HepG2 (cell line): Measurements from ENCODE around the gene RAI14. TPM values are rescaled to one million over a fixed set of nuclear protein-coding genes. Genes with fewer than 3 reads are reported as not detected.

ENCODE experiments used
- AKAP8 ChIP-seq: sonication (generic); formaldehyde crosslinking; IDR thresholded peaks from 2 replicates; pipeline ENCODE4 v1.5.1; 2020; ENCODE audit warnings: mild to moderate bottlenecking, missing genetic modification reagents
- ATAD3A ChIP-seq: sonication (generic); formaldehyde crosslinking; IDR thresholded peaks from 2 replicates; pipeline ENCODE4 v1.4.0; 2020; ENCODE audit warnings: missing genetic modification reagents
- BORCS8-MEF2B ChIP-seq: sonication (generic); formaldehyde crosslinking; IDR thresholded peaks from 2 replicates; pipeline ENCODE4 v1.8.0; 2022; ENCODE audit warnings: mild to moderate bottlenecking, missing genetic modification reagents
- FIP1L1 ChIP-seq: fragments of 200-400 bp; formaldehyde crosslinking; IDR thresholded peaks from 2 replicates; pipeline ENCODE4 v1.6.1; 2018; ENCODE audit warnings: low read depth, mild to moderate bottlenecking, low read length, moderate library complexity, borderline replicate concordance; ENCODE audit not compliant: insufficient read depth
- FOSL2 ChIP-seq: sonication (generic); formaldehyde crosslinking; IDR thresholded peaks from 2 replicates; pipeline ENCODE4 v1.4.0; 2020; ENCODE audit warnings: missing genetic modification reagents
- HCFC1 ChIP-seq: fragments of 150-350 bp; IDR thresholded peaks from 2 replicates; pipeline ENCODE4 v1.6.1; 2014; ENCODE audit warnings: low read depth, low read length
- IRX3 ChIP-seq: sonication (generic); formaldehyde crosslinking; IDR thresholded peaks from 2 replicates; pipeline ENCODE4 v1.8.1; 2023; ENCODE audit warnings: mild to moderate bottlenecking, low read depth, missing genetic modification reagents, borderline replicate concordance
- NCOR1 ChIP-seq: fragments of 200-600 bp; sonication (generic); IDR thresholded peaks from 2 replicates; pipeline ENCODE4 v1.7.0; 2017; ENCODE audit warnings: antibody characterized with exemption, low read length, borderline replicate concordance
- RXRB ChIP-seq: IDR thresholded peaks from 2 replicates; pipeline ENCODE4 v1.6.1; 2016; ENCODE audit warnings: borderline replicate concordance, missing genetic modification reagents, missing compliant biosample characterization
- SMAD1 ChIP-seq: sonication (generic); formaldehyde crosslinking; IDR thresholded peaks from 2 replicates; pipeline ENCODE4 v1.4.0; 2020; ENCODE audit warnings: missing genetic modification reagents, low read depth, mild to moderate bottlenecking, borderline replicate concordance
- ZBTB38 ChIP-seq: sonication (generic); formaldehyde crosslinking; IDR thresholded peaks from 2 replicates; pipeline ENCODE4 v1.5.1; 2020; ENCODE audit warnings: mild to moderate bottlenecking, missing genetic modification reagents
- ZFX ChIP-seq: sonication (generic); formaldehyde crosslinking; IDR thresholded peaks from 2 replicates; pipeline ENCODE4 v1.4.0; 2020; ENCODE audit warnings: mild to moderate bottlenecking, low read depth, missing genetic modification reagents, moderate library complexity
- ZNF44 ChIP-seq: sonication (generic); formaldehyde crosslinking; IDR thresholded peaks from 2 replicates; pipeline ENCODE4 v1.5.1; 2020; ENCODE audit warnings: mild to moderate bottlenecking, missing genetic modification reagents
- ZNF605 ChIP-seq: sonication (generic); formaldehyde crosslinking; IDR thresholded peaks from 2 replicates; pipeline ENCODE4 v1.8.0; 2022; ENCODE audit warnings: mild to moderate bottlenecking, missing genetic modification reagents
- ZNF652 ChIP-seq: IDR thresholded peaks from 2 replicates; pipeline ENCODE4 v1.6.1; 2016; ENCODE audit warnings: low read depth, borderline replicate concordance
- ZSCAN30 ChIP-seq: sonication (generic); formaldehyde crosslinking; IDR thresholded peaks from 2 replicates; pipeline ENCODE4 v1.5.0; 2020; ENCODE audit warnings: mild to moderate bottlenecking, missing genetic modification reagents
- polyA plus RNA-seq, 8 experiments: library from polyadenylated mRNA; depleted of rRNA in 3 of 8; stranded (reverse) in 7 of 8; unstranded in 1 of 8; fragments of >200 nt; fragmentation: Illumina TruSeq in 4 of 8; extraction: Trizol in 4 of 8; gene quantifications; 2 replicates each; pipeline versions ENCODE4 v1.2.1 to v1.2.3, GENCODE V29; 2011 to 2016; ENCODE audit warnings: low read depth in 4 of 8, missing spikeins in 1 of 8, mixed read lengths in 1 of 8; ENCODE audit not compliant: insufficient read depth in 1 of 8
- total RNA-seq, 5 experiments: library from RNA; depleted of rRNA; stranded (reverse); fragments of >200 nt; fragmentation: Illumina TruSeq; extraction: Trizol; gene quantifications; 2 replicates each; pipeline ENCODE4 v1.2.3, GENCODE V29; 2016; ENCODE audit warnings: low read depth in 1 of 5
- TF ChIP-seq, protein P1 (sequence below): sonication (generic); formaldehyde crosslinking; IDR thresholded peaks from 2 replicates; pipeline ENCODE4 v1.5.0; 2020; ENCODE audit warnings: mild to moderate bottlenecking, missing genetic modification reagents, borderline replicate concordance
- TF ChIP-seq, protein P2 (sequence below): sonication (generic); formaldehyde crosslinking; IDR thresholded peaks from 2 replicates; pipeline ENCODE4 v1.5.1; 2020; ENCODE audit warnings: mild to moderate bottlenecking, missing genetic modification reagents, moderate library complexity

RAI14 gene
- total and polyA plus RNA-seq, 2 of the 13 experiments (the other 11 are each of a cell fraction or from before 2014, with no cell fraction given): 12.6 to 18.2 TPM

- TF ChIP-seq IRX3 (no peak), SMAD1 (CRISPR knock-in tag) (no peak), ZSCAN30 (CRISPR knock-in tag) (no peak), FOSL2 (CRISPR knock-in tag) (no peak), ATAD3A (no peak), ZNF652 (CRISPR knock-in tag) (peak; percentile 65), ZNF605 (CRISPR knock-in tag) (no peak), HCFC1 (no peak), AKAP8 (CRISPR knock-in tag) (0 out of 2 replicates have a peak, but pooled peaks have one; percentile 31), ZBTB38 (CRISPR knock-in tag) (no peak), FIP1L1 (no peak), ZNF44 (CRISPR knock-in tag) (no peak), BORCS8-MEF2B (peak; percentile 59), RXRB (peak; percentile 76), NCOR1 (0 out of 2 replicates have a peak, but pooled peaks have one; percentile 22), ZFX (peak; percentile 62)
- TF ChIP-seq, protein P1, sequence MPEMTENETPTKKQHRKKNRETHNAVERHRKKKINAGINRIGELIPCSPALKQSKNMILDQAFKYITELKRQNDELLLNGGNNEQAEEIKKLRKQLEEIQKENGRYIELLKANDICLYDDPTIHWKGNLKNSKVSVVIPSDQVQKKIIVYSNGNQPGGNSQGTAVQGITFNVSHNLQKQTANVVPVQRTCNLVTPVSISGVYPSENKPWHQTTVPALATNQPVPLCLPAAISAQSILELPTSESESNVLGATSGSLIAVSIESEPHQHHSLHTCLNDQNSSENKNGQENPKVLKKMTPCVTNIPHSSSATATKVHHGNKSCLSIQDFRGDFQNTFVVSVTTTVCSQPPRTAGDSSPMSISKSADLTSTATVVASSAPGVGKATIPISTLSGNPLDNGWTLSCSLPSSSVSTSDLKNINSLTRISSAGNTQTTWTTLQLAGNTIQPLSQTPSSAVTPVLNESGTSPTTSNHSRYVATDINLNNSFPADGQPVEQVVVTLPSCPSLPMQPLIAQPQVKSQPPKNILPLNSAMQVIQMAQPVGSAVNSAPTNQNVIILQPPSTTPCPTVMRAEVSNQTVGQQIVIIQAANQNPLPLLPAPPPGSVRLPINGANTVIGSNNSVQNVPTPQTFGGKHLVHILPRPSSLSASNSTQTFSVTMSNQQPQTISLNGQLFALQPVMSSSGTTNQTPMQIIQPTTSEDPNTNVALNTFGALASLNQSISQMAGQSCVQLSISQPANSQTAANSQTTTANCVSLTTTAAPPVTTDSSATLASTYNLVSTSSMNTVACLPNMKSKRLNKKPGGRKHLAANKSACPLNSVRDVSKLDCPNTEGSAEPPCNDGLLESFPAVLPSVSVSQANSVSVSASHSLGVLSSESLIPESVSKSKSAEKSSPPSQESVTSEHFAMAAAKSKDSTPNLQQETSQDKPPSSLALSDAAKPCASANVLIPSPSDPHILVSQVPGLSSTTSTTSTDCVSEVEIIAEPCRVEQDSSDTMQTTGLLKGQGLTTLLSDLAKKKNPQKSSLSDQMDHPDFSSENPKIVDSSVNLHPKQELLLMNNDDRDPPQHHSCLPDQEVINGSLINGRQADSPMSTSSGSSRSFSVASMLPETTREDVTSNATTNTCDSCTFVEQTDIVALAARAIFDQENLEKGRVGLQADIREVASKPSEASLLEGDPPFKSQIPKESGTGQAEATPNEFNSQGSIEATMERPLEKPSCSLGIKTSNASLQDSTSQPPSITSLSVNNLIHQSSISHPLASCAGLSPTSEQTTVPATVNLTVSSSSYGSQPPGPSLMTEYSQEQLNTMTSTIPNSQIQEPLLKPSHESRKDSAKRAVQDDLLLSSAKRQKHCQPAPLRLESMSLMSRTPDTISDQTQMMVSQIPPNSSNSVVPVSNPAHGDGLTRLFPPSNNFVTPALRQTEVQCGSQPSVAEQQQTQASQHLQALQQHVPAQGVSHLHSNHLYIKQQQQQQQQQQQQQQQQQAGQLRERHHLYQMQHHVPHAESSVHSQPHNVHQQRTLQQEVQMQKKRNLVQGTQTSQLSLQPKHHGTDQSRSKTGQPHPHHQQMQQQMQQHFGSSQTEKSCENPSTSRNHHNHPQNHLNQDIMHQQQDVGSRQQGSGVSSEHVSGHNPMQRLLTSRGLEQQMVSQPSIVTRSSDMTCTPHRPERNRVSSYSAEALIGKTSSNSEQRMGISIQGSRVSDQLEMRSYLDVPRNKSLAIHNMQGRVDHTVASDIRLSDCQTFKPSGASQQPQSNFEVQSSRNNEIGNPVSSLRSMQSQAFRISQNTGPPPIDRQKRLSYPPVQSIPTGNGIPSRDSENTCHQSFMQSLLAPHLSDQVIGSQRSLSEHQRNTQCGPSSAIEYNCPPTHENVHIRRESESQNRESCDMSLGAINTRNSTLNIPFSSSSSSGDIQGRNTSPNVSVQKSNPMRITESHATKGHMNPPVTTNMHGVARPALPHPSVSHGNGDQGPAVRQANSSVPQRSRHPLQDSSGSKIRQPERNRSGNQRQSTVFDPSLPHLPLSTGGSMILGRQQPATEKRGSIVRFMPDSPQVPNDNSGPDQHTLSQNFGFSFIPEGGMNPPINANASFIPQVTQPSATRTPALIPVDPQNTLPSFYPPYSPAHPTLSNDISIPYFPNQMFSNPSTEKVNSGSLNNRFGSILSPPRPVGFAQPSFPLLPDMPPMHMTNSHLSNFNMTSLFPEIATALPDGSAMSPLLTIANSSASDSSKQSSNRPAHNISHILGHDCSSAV (CRISPR knock-in tag): no peak
- TF ChIP-seq, protein P2, sequence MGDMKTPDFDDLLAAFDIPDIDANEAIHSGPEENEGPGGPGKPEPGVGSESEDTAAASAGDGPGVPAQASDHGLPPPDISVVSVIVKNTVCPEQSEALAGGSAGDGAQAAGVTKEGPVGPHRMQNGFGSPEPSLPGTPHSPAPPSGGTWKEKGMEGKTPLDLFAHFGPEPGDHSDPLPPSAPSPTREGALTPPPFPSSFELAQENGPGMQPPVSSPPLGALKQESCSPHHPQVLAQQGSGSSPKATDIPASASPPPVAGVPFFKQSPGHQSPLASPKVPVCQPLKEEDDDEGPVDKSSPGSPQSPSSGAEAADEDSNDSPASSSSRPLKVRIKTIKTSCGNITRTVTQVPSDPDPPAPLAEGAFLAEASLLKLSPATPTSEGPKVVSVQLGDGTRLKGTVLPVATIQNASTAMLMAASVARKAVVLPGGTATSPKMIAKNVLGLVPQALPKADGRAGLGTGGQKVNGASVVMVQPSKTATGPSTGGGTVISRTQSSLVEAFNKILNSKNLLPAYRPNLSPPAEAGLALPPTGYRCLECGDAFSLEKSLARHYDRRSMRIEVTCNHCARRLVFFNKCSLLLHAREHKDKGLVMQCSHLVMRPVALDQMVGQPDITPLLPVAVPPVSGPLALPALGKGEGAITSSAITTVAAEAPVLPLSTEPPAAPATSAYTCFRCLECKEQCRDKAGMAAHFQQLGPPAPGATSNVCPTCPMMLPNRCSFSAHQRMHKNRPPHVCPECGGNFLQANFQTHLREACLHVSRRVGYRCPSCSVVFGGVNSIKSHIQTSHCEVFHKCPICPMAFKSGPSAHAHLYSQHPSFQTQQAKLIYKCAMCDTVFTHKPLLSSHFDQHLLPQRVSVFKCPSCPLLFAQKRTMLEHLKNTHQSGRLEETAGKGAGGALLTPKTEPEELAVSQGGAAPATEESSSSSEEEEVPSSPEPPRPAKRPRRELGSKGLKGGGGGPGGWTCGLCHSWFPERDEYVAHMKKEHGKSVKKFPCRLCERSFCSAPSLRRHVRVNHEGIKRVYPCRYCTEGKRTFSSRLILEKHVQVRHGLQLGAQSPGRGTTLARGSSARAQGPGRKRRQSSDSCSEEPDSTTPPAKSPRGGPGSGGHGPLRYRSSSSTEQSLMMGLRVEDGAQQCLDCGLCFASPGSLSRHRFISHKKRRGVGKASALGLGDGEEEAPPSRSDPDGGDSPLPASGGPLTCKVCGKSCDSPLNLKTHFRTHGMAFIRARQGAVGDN (CRISPR knock-in tag): peak; percentile 87
Observed at GRCh38 chr5:34731435-34732232, 75.5 kb downstream of the RAI14 start (continued).
